Karpas-422 (cell line): ENCODE measurements around the gene ANP32B. TPM values are rescaled to one million over a fixed set of nuclear protein-coding genes. Genes with fewer than 3 reads are reported as not detected.

Experiments
- DNase-seq: peaks from one replicate; pipeline ENCODE4 v3.0.0-alpha.2; 2015
- H2AFZ ChIP-seq: fragments of 200-600 bp; sonication (generic); 2 replicates; pipeline ENCODE4 v1.6.1; 2014; ENCODE audit warnings: antibody characterized with exemption, low read length, mixed read lengths
- H3K27ac ChIP-seq: fragments of 200-600 bp; sonication (generic); 2 replicates; pipeline ENCODE4 v1.5.1; 2014; ENCODE audit warnings: mild to moderate bottlenecking, low read length, moderate library complexity
- H3K27me3 ChIP-seq: fragments of 200-600 bp; sonication (generic); 2 replicates; pipeline ENCODE4 v1.6.1; 2014; ENCODE audit warnings: low read length, mixed read lengths
- H3K36me3 ChIP-seq: fragments of 200-600 bp; sonication (generic); 2 replicates; pipeline ENCODE4 v1.6.1; 2014; ENCODE audit warnings: low read length, mixed read lengths; ENCODE audit not compliant: insufficient read depth
- H3K4me1 ChIP-seq: fragments of 200-600 bp; sonication (generic); 2 replicates; pipeline ENCODE4 v1.6.1; 2014; ENCODE audit warnings: mild to moderate bottlenecking, low read length, mixed read lengths
- H3K4me2 ChIP-seq: fragments of 200-600 bp; sonication (generic); 2 replicates; pipeline ENCODE4 v1.6.1; 2014; ENCODE audit warnings: low read length, low read depth, mild to moderate bottlenecking; ENCODE audit not compliant: poor library complexity, severe bottlenecking
- H3K4me3 ChIP-seq: fragments of 200-600 bp; sonication (generic); 2 replicates; pipeline ENCODE4 v1.5.1; 2014; ENCODE audit warnings: mild to moderate bottlenecking, antibody characterized with exemption, low read length, mixed read lengths
- H3K79me2 ChIP-seq: fragments of 200-600 bp; sonication (generic); 2 replicates; pipeline ENCODE4 v1.6.1; 2014; ENCODE audit warnings: mild to moderate bottlenecking, low read length, mixed read lengths
- H3K9ac ChIP-seq: fragments of 200-600 bp; sonication (generic); 2 replicates; pipeline ENCODE4 v1.6.0; 2014; ENCODE audit warnings: low read length
- H3K9me2 ChIP-seq: fragments of 200-600 bp; sonication (generic), shearing (Covaris generic); replicated peaks from 2 replicates; pipeline ENCODE4 v1.6.0; 2014; ENCODE audit warnings: mild to moderate bottlenecking, low read length, moderate library complexity; ENCODE audit not compliant: insufficient read depth
- H3K9me3 ChIP-seq: fragments of 300-700, 200-600 bp; sonication (generic); 2 replicates; pipeline ENCODE4 v1.6.1; 2014; ENCODE audit warnings: low read length, mixed read lengths
- H4K20me1 ChIP-seq: fragments of 200-600 bp; sonication (generic); 2 replicates; pipeline ENCODE4 v1.6.1; 2014; ENCODE audit warnings: mild to moderate bottlenecking, antibody characterized with exemption, low read length, low read depth; ENCODE audit not compliant: insufficient read depth
- total RNA-seq: library from RNA; depleted of rRNA; stranded (reverse); fragments of >200 nt; shearing (Covaris generic); gene quantifications from 2 replicates; pipeline ENCODE4 v1.2.3, GENCODE V29; 2014; ENCODE audit warnings: low replicate concordance

Gene ANP32B
- total RNA-seq, 1 experiment from 2014 or later: 29.1 TPM

DNA sequence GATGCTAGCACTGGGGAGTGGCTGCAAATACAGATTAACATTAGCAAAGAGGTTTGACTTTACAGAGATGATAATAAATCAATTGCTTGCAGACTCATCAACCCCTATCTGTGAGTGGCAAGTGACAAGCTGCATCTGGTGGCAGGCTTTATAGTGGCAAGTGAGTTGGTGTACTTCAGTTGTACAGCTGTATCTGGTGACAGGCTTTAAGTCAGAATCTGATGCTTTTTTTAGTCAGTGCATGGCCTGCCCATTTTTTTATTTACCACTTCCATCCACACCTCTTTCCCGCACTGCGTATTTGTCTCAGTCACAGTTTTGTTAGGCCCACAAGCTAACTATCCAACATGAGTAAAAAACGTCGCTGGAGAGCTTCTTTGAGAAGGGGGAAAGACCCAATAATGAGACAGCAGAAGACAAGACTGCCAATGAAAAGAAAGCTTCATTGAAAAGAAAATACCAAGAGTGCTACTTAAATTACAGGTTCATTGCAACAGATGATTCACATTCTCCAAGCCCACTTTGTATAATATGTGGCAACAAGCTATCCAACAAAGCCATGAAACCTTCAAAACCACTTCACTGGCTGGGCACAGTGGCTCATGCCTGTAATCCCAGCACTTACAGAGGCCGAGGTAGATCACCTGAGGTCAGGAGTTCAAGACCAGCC, 23.1 kb downstream of the ANP32B start:
- H3K9me2 ChIP-seq: no peaks in the 10 kb centered on the region
- DNase-seq: no peak
- H3K4me2 ChIP-seq: no peak overlapping the region
- H3K4me3 ChIP-seq: no peak overlapping the region
- H3K79me2 ChIP-seq: peaks cover 86% of the 10 kb centered on the region
- H3K27ac ChIP-seq: peak overlapping the region; percentile 95; the same call in 1 of the 2 replicates
- H2AFZ ChIP-seq: no peak overlapping the region
- H3K9ac ChIP-seq: no peak overlapping the region
- peaks cover 5% of the 10 kb centered on the region for H4K20me1 ChIP-seq
- H3K27me3 ChIP-seq: no peaks in the 10 kb centered on the region
- peaks cover 69% of the 10 kb centered on the region for H3K36me3 ChIP-seq
- H3K4me1 ChIP-seq: peaks cover 77% of the 10 kb centered on the region
- H3K9me3 ChIP-seq: no peaks in the 10 kb centered on the region

DNA sequence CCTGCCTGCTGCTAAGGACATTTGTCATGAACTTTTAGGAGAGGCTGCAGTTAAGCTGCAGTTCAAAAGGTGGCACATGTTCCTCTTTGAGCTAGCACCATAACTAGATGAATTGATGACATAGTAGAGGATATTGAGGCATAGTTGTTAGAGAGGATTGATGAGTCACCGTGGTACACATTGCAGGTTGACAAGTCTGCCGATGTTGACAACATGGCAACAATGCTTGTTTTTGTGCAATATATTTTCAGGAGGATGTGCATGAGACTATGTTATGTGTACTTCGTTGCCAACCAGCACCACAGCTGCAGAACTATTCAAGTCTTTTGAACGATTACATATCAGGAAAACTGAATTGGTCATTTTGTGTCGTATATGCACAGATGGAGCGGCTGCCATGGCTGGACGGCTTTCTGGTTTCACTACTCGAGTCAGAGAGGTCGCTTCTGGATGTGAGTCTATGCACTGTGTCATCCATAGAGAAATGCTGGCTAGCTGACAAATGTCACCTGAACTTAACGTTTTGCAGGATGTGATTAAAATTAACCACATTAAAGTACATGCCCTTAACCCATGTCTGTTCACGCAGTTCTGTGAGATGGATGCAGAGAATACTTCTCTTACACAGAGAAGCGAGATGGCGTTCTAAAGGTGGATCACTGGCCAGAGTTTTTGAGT, 24.2 kb downstream of the ANP32B start:
- no peaks in the 10 kb centered on the region for H3K9me3 ChIP-seq
- H3K79me2 ChIP-seq: peaks cover 86% of the 10 kb centered on the region
- H3K36me3 ChIP-seq: peaks cover 69% of the 10 kb centered on the region
- H3K27me3 ChIP-seq: no peaks in the 10 kb centered on the region
- H3K4me3 ChIP-seq: no peak overlapping the region
- H3K9ac ChIP-seq: no peak overlapping the region
- no peak overlapping the region for H3K4me2 ChIP-seq
- peaks cover 85% of the 10 kb centered on the region for H3K4me1 ChIP-seq
- H2AFZ ChIP-seq: no peak overlapping the region
- H3K27ac ChIP-seq: peak overlapping the region; percentile 95; the same call in 1 of the 2 replicates
- no peak for DNase-seq
- H3K9me2 ChIP-seq: no peaks in the 10 kb centered on the region
- H4K20me1 ChIP-seq: peaks cover 5% of the 10 kb centered on the region

DNA sequence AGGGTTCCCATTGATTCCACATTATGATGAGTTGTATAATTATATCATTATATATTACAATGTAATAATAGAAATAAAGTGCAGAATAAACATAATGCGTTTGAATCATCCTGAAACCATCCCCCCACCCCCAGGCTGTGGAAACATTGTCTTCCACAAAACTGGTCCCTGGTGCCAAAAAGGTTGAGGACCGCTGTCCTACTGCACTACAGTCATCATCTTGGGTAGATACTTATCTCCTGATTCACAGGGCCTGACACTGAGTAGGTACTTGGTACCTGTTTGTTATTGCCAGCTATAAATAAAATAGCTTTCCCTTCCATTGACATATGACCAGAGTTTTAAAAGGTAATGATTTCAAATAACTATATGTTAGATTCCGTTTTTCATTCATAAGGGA, 25.6 kb downstream of the ANP32B start:
- Histone ChIP-seq H3K4me1 (peaks cover 74% of the 10 kb centered on the region), H2AFZ (no peak overlapping the region), H3K4me2 (peak overlapping the region; percentile 71), H3K79me2 (peaks cover 74% of the 10 kb centered on the region), H3K27ac (peak overlapping the region; percentile 95), H3K9me3 (no peaks in the 10 kb centered on the region), H3K4me3 (no peak overlapping the region), H3K27me3 (no peaks in the 10 kb centered on the region), H3K9ac (no peak overlapping the region), H3K36me3 (peaks cover 64% of the 10 kb centered on the region), H4K20me1 (peaks cover 5% of the 10 kb centered on the region), H3K9me2 (no peaks in the 10 kb centered on the region)
- DNase-seq: no peak

GRCh38 chr9:98009437-98009836, 26.3 kb downstream of the ANP32B start:
- H3K9me3 ChIP-seq: no peaks in the 10 kb centered on the region
- peak overlapping the region; percentile 28; the same call in 1 of the 2 replicates for H3K9ac ChIP-seq
- H3K9me2 ChIP-seq: no peaks in the 10 kb centered on the region
- peak overlapping the region; percentile 71 for H3K4me2 ChIP-seq
- H3K79me2 ChIP-seq: peaks cover 68% of the 10 kb centered on the region
- peak overlapping the region; percentile 95 for H3K27ac ChIP-seq
- H3K36me3 ChIP-seq: peaks cover 62% of the 10 kb centered on the region
- H3K4me3 ChIP-seq: no peak overlapping the region
- H4K20me1 ChIP-seq: peaks cover 5% of the 10 kb centered on the region
- H2AFZ ChIP-seq: no peak overlapping the region
- DNase-seq: no peak
- no peaks in the 10 kb centered on the region for H3K27me3 ChIP-seq
- H3K4me1 ChIP-seq: peaks cover 78% of the 10 kb centered on the region

DNA sequence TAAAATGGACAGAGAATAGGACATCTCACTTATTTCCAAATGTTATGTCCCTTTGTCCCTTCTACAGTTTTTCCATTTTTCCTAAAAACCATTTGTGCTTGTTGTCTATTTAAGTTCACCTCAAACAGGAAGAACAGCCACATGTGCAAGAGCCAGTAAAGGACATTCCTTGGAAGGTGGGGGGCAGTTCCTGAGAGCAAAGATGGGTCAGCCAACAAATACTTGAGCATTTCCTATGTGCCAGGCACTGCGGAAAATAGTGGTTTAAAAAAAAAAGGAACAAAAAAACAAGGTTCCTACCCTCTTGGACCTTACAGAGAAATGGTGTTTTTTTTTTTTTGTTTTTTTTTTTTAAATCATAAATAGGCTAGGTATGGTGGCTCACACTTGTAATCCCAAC, 26.8 kb downstream of the ANP32B start:
- Histone ChIP-seq H3K36me3 (peaks cover 62% of the 10 kb centered on the region), H3K79me2 (peaks cover 68% of the 10 kb centered on the region), H3K9ac (peak overlapping the region; percentile 28; the same call in 1 of the 2 replicates), H3K4me1 (peaks cover 80% of the 10 kb centered on the region), H3K27ac (peak overlapping the region; percentile 95), H3K9me3 (no peaks in the 10 kb centered on the region), H2AFZ (no peak overlapping the region), H4K20me1 (peaks cover 2% of the 10 kb centered on the region; the same call in 1 of the 2 replicates), H3K4me2 (peak overlapping the region; percentile 71), H3K4me3 (no peak overlapping the region), H3K27me3 (no peaks in the 10 kb centered on the region), H3K9me2 (no peaks in the 10 kb centered on the region)
- no peak for DNase-seq

DNA sequence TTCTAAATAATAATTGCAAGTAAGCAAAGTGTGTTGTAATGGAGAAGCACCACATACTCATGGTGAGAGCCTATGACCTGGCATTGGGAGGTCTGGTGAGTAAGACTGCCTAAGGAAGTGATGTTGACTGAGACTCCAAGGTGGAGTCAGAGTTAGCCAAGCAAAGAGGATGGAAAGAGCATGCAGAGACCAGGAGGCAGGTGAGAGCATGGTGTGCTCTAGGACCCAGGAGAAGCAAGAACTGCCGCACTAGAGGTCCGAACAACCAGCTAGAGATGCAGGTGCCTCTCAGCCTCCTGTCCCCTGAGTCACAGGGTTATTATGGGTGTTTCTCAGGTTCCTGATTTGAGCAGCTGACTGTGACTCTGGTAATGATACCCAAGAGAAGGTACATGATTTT, 27.3 kb downstream of the ANP32B start:
- Histone ChIP-seq H2AFZ (no peak overlapping the region), H3K36me3 (peaks cover 62% of the 10 kb centered on the region), H3K27me3 (no peaks in the 10 kb centered on the region), H4K20me1 (no peaks in the 10 kb centered on the region; the same call in 1 of the 2 replicates), H3K9me3 (no peaks in the 10 kb centered on the region), H3K4me1 (peaks cover 82% of the 10 kb centered on the region), H3K9ac (peak overlapping the region; percentile 28; the same call in 1 of the 2 replicates), H3K27ac (peak overlapping the region; percentile 95), H3K4me3 (no peak overlapping the region; the same call in 1 of the 2 replicates), H3K79me2 (peaks cover 64% of the 10 kb centered on the region), H3K9me2 (no peaks in the 10 kb centered on the region), H3K4me2 (peak overlapping the region; percentile 71)
- peak; percentile 91 for DNase-seq

- H3K9me3 ChIP-seq: no peaks in the 10 kb centered on the region
- peaks cover 82% of the 10 kb centered on the region for H3K4me1 ChIP-seq
- peak overlapping the region; percentile 95 for H3K27ac ChIP-seq
- peak overlapping the region; percentile 71 for H3K4me2 ChIP-seq
- peak overlapping the region; percentile 50 for H3K4me3 ChIP-seq
- peak overlapping the region; percentile 52 for H3K9ac ChIP-seq
- H2AFZ ChIP-seq: no peak overlapping the region
- H3K9me2 ChIP-seq: no peaks in the 10 kb centered on the region
- no peaks in the 10 kb centered on the region for H3K27me3 ChIP-seq
- peaks cover 61% of the 10 kb centered on the region for H3K36me3 ChIP-seq
- H3K79me2 ChIP-seq: peaks cover 59% of the 10 kb centered on the region
- no peak for DNase-seq
- no peaks in the 10 kb centered on the region; the same call in 1 of the 2 replicates for H4K20me1 ChIP-seq
Measured at GRCh38 chr9:98011122-98011521, 28.0 kb downstream of the ANP32B start.

DNA sequence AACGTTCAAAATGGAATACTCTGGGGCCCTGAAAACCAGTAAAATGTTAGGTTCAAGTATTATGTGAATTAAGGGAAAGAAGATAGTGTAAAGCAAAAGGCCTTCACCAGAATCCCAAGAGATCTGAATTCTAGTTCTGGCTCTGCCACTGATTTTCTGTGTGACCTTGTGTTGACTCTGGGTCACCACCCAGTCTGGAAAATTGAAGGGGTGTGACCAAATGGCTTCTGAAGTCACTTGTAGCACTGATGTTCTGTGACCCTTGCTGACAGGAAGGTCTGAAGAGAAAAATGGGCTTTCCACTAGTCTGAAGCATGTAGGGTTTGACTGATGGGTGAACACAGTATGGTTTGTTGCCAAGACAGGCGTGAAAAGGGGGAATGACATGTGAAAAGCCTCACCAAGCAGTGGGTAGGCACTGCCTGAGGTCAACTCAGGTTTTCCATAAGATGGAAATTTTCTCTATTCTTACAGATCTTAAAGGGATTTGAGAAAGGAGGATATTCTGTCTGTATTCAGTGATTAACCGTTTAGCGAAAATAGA, 33.1 kb downstream of the ANP32B start:
- Histone ChIP-seq H3K9ac (no peak overlapping the region), H3K4me2 (peak overlapping the region; percentile 6), H3K27me3 (no peaks in the 10 kb centered on the region), H3K4me3 (no peak overlapping the region), H3K36me3 (peaks cover 74% of the 10 kb centered on the region), H3K9me2 (no peaks in the 10 kb centered on the region), H4K20me1 (no peaks in the 10 kb centered on the region), H3K79me2 (peaks cover 26% of the 10 kb centered on the region), H2AFZ (no peak overlapping the region), H3K27ac (peak overlapping the region; percentile 74), H3K9me3 (no peaks in the 10 kb centered on the region), H3K4me1 (peaks cover 76% of the 10 kb centered on the region)
- DNase-seq: no peak
